Measurements from ENCODE around the gene POLDIP3.

The POLDIP3 gene

DNA sequence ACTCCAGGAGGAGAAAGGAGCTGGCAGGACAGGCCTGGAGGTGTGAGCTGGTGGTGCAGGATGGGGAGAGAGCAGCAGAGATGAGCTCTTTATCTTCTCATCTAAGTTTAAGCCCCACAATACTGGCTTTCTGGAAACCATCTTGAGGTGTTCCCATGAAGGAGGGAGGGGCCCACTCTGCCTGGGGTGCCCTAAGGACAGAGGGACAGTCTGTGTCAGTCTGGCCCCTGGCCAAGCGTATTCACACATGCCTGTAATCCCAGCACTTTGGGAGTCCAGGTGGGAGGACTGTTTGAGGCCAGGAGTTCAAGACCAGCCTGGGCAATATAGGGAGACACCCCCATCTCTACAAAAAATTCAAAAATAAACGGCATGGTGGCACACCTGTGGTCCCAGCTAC lies 52.0 kb downstream of the POLDIP3 start:
- H3K9me3 ChIP-seq (ENCODE audit: insufficient read depth, low read length): no peaks in the 10 kb centered on the region
- H2AFZ ChIP-seq (ENCODE audit: low read depth, low read length, severe bottlenecking): no peak overlapping the region
- no peaks in the 10 kb centered on the region for H4K20me1 ChIP-seq (ENCODE audit: low read depth, low read length)
- no peaks in the 10 kb centered on the region for H3K79me2 ChIP-seq (ENCODE audit: insufficient read depth, low read length)
- TF ChIP-seq CTCF (IDR thresholded peaks at IDR 0.05; ENCODE audit: insufficient read depth, low read length, poor library complexity, severe bottlenecking) (no peak), EZH2phosphoT487 (conservative IDR thresholded peaks at IDR 0.05; ENCODE audit: low read length) (no peak)
- H3K36me3 ChIP-seq (ENCODE audit: low read length): no peaks in the 10 kb centered on the region
- no peak overlapping the region for H3K9ac ChIP-seq (ENCODE audit: low read length)
- H3F3A ChIP-seq (ENCODE audit: insufficient read depth): 0 out of 2 replicates have a peak, but pooled peaks cover 6% of the 10 kb centered on the region
- no peak overlapping the region for H3K4me3 ChIP-seq (ENCODE audit: insufficient read depth, low read length, poor library complexity, severe bottlenecking)
- H3K4me2 ChIP-seq (ENCODE audit: low read depth, low read length, poor library complexity, severe bottlenecking): peak overlapping the region; percentile 15
- H3K9me2 ChIP-seq (replicated peaks; ENCODE audit: insufficient read depth, low read length): no peaks in the 10 kb centered on the region
- no peak overlapping the region for H3K27ac ChIP-seq (ENCODE audit: low read depth, low read length)
- no peaks in the 10 kb centered on the region for H3K27me3 ChIP-seq (ENCODE audit: low read length)

GRCh38 chr22:42562279-42562678 lies 52.4 kb downstream of the POLDIP3 start:
- no peaks in the 10 kb centered on the region for H3K9me2 ChIP-seq (replicated peaks; ENCODE audit: insufficient read depth, low read length)
- H3K9me3 ChIP-seq (ENCODE audit: insufficient read depth, low read length): no peaks in the 10 kb centered on the region
- H3K79me2 ChIP-seq (ENCODE audit: insufficient read depth, low read length): no peaks in the 10 kb centered on the region
- H2AFZ ChIP-seq (ENCODE audit: low read depth, low read length, severe bottlenecking): no peak overlapping the region
- H4K20me1 ChIP-seq (ENCODE audit: low read depth, low read length): no peaks in the 10 kb centered on the region
- no peak overlapping the region for H3K9ac ChIP-seq (ENCODE audit: low read length)
- no peaks in the 10 kb centered on the region for H3K36me3 ChIP-seq (ENCODE audit: low read length)
- H3K4me3 ChIP-seq (ENCODE audit: insufficient read depth, low read length, poor library complexity, severe bottlenecking): no peak overlapping the region
- no peaks in the 10 kb centered on the region for H3K27me3 ChIP-seq (ENCODE audit: low read length)
- peak overlapping the region; percentile 15 for H3K4me2 ChIP-seq (ENCODE audit: low read depth, low read length, poor library complexity, severe bottlenecking)
- H3K27ac ChIP-seq (ENCODE audit: low read depth, low read length): no peak overlapping the region
- no peak for TF ChIP-seq CTCF (IDR thresholded peaks at IDR 0.05; ENCODE audit: insufficient read depth, low read length, poor library complexity, severe bottlenecking)
- no peak for TF ChIP-seq EZH2phosphoT487 (conservative IDR thresholded peaks at IDR 0.05; ENCODE audit: low read length)
- H3F3A ChIP-seq (ENCODE audit: insufficient read depth): 0 out of 2 replicates have a peak, but pooled peaks cover 6% of the 10 kb centered on the region

GRCh38 chr22:42561856-42562255 lies 52.8 kb downstream of the POLDIP3 start:
- H3F3A ChIP-seq (ENCODE audit: insufficient read depth): 0 out of 2 replicates have a peak, but pooled peaks cover 6% of the 10 kb centered on the region
- no peak overlapping the region for H3K27ac ChIP-seq (ENCODE audit: low read depth, low read length)
- no peaks in the 10 kb centered on the region for H3K9me2 ChIP-seq (replicated peaks; ENCODE audit: insufficient read depth, low read length)
- H3K9me3 ChIP-seq (ENCODE audit: insufficient read depth, low read length): no peaks in the 10 kb centered on the region
- H3K27me3 ChIP-seq (ENCODE audit: low read length): no peaks in the 10 kb centered on the region
- no peak for TF ChIP-seq EZH2phosphoT487 (conservative IDR thresholded peaks at IDR 0.05; ENCODE audit: low read length)
- no peak for TF ChIP-seq CTCF (IDR thresholded peaks at IDR 0.05; ENCODE audit: insufficient read depth, low read length, poor library complexity, severe bottlenecking)
- no peak overlapping the region for H3K4me2 ChIP-seq (ENCODE audit: low read depth, low read length, poor library complexity, severe bottlenecking)
- H3K79me2 ChIP-seq (ENCODE audit: insufficient read depth, low read length): no peaks in the 10 kb centered on the region
- no peaks in the 10 kb centered on the region for H4K20me1 ChIP-seq (ENCODE audit: low read depth, low read length)
- no peak overlapping the region for H3K4me3 ChIP-seq (ENCODE audit: insufficient read depth, low read length, poor library complexity, severe bottlenecking)
- no peak overlapping the region for H2AFZ ChIP-seq (ENCODE audit: low read depth, low read length, severe bottlenecking)
- H3K36me3 ChIP-seq (ENCODE audit: low read length): no peaks in the 10 kb centered on the region
- H3K9ac ChIP-seq (ENCODE audit: low read length): no peak overlapping the region

Measured in SU-DHL-6 (cell line).